Activated CD8-positive, alpha-beta memory T cell treated with anti-CD3 and anti-CD28 coated beads for 36 hours (primary cell): ENCODE measurements around the gene TBPL2. TPM values are rescaled to one million over a fixed set of nuclear protein-coding genes. Genes with fewer than 3 reads are reported as not detected.

ENCODE experiments used
- CTCF ChIA-PET: fragments of 350-600 bp; sonication (Branson Sonifier 250); formaldehyde crosslinking; loops from one replicate; lab custom pipeline; 2021; ENCODE audit warnings: antibody characterized with exemption; lab: Charles Lee
- POLR2A ChIA-PET: fragments of 350-600 bp; sonication (Branson Sonifier 250); formaldehyde crosslinking; loops from one replicate; lab custom pipeline; 2021; ENCODE audit warnings: antibody characterized with exemption; lab: Charles Lee
- total RNA-seq, 2 experiments: library from RNA; stranded (reverse); gene quantifications; one replicate each; pipeline ENCODE4 v1.2.3, GENCODE V29; 2021

TBPL2 gene
- total RNA-seq, 2 experiments from 2014 or later, result not detected

DNA sequence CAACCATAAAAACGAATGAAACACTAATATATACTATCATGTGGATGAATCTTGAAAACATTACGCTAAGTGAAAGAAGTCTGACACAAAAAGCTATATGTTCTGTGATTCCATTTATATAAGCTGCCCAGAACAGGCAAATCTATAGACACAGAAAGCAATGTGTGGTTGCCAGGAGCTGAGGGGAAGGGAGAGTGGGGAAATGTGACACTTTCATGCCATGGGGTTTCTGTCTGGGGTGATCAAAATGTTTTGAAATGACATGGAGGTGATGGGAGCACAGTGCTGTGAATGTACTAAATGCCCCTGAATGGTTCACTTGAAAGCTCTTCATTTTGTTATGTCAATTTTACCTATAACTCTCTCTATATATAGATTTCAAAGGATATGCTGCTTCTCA, 58.9 kb downstream of the TBPL2 start:
- CTCF ChIA-PET, result interaction anchor here (0.6 kb wide), 1 partner anchor 40 kb away, joined by 3 read pairs; no protein-coding TSS in a partner anchor
- POLR2A ChIA-PET, result no interaction called here

DNA sequence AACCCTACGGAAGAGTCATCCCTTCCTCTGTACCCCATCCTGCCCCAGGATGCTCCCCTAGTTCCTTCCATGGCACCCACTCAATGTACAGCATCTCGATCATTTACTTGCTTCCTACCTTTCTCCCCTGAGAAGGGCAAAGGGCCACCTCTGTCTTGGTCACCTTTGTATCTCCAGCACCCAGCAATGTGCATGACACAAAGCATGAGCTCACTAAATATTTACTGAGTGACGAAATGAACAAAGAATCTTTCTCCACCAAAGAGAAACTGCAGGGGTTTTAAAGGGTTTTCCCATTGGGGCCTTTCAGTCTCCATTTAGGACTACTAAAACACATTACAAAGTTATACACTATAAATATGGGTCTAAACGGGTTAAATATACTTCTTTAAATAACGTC, 59.4 kb downstream of the TBPL2 start:
- CTCF ChIA-PET, result interaction anchor here (0.6 kb wide), 1 partner anchor 40 kb away, joined by 3 read pairs; no protein-coding TSS in a partner anchor
- POLR2A ChIA-PET, result no interaction called here

DNA sequence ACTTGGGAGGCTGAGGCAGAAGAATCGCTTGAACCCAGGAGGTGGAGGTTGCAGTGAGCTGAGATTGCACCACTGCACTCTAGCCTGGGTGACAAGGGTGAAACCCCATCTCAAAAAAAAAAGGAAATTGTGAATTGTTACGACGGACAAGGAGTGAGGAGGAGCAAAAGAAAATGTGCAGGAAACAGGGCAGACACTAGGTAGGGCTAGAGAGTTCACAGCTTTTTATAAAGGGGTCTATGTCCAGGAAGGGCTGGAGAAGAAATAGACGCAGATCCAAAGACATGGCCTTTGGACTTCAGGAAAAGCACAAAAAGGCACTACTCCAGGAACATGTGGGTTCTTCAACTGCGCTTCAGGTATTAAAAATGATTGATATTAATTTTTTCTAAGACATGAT, 63.2 kb downstream of the TBPL2 start:
- POLR2A ChIA-PET, result no interaction called here
- CTCF ChIA-PET, result no interaction called here

DNA sequence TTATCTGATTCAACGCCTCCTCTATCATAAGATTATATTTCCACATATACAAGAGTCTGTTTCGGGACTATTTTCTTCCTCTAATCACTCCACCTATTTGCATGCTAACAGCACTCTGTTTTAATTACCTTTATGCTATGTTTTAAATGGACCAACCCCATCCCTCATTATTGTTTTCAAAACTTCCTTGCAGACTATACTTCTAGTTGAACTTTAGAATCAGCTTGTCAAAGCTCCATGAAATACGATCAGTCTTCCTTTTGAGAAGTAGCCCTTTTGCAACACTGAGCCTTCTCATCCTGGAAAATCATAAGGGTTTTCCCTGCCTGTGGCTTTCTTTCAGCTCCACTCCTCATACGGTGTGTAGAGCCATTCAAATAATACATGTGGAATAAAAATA, 65.6 kb downstream of the TBPL2 start:
- POLR2A ChIA-PET, result interaction anchor here (1.3 to 2.1 kb wide), 2 partner anchors 37 to 104 kb away, joined by 3 to 5 read pairs; partner anchors contain the start of gene FBXO34
- CTCF ChIA-PET, result interaction anchor here (0.5 to 1.8 kb wide), 4 partner anchors 11 to 73 kb away, joined by 4 to 9 read pairs (median 4); no protein-coding TSS in a partner anchor

DNA sequence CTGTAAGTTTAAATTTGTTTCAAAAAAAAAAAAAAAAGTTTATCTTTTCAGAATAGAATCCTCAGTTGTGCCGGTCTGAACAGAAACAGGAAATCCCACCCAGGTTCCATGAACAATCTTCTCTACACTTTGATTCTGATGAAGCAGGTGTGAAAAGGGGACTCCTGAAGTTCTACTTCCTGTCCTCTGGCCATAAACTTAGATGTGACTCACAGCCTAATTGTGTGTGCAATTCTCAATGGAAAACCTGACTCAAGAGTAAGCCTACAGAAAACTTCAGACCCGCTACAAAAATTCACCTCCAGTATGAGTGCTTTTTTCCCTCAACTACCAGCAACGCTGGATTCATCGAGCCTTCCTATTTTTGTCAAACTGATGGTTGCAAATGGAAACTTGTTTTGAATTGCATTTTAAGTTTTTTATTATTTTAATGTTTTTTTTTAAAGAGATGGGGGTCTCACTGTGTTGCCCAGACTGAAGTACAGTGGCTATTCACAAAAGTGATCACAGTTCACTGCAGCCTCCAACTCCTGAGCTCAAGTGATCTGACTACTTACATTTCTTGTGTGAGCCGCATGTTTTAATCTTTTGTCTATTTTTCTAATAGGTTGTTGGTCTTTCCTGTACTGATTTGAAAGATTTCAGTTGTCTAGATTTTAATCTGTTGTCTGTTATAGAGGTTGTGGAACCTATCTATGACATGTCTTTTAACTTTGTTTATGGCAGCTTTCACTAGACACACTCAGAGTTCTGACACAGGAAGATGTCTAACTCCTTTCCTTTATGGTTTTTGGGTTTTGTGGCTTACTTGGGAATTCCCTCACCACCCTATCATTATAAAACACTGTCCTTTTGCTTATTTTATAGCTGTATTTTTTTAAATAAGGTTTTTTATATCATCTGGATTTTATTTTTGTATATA, 66.4 kb downstream of the TBPL2 start:
- POLR2A ChIA-PET, result interaction anchor here (1.3 to 2.1 kb wide), 2 partner anchors 36 to 103 kb away, joined by 3 to 5 read pairs; partner anchors contain the start of gene FBXO34
- CTCF ChIA-PET, result interaction anchor here (0.5 to 1.8 kb wide), 4 partner anchors 12 to 72 kb away, joined by 4 to 9 read pairs (median 4); no protein-coding TSS in a partner anchor

DNA sequence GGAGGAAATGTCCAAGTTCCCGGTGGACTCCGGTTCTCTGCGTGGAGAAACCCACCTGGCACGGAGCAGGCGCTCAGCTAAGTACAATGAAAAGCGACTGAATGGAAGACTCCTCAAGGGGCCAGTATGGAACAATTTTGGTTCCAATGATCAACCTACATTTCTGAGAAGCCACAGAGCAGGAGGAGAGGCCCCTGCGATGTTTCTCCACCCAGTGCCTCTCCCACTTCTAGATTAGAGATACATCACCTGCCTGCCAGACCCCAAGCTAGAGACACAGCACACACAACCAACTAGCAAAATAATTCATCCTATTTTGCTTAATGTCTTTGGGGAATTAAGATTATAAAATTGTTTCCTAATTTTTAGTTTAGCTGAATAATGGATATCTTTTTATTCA, 67.6 kb downstream of the TBPL2 start:
- ChIA-PET CTCF (interaction anchor here (0.7 to 1.2 kb wide), 3 partner anchors 9 to 19 kb away, joined by 3 to 4 read pairs (median 3); no protein-coding TSS in a partner anchor), POLR2A (interaction anchor here (2.1 kb wide), 1 partner anchor 35 kb away, joined by 5 read pairs; no protein-coding TSS in a partner anchor)

DNA sequence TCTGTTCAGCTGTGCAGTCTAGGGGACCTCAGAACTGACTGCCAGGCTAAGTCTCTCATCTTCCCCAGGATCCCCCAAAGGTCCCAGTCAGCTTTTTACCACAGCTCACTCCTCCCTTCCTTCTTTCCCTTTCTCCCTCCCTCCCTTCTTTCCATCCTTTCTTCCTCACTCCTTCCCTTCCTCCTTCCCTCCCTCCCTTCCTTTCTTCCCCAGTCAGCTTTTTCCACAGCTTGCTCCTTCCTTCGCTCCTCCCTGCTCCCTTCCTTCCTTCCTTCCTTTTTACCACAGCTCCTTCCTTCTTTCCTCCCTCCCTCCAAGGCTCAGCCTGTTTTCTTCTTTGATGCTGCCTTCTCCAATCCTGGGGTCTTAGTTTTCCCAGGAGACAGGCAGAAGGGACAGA, 68.0 kb downstream of the TBPL2 start:
- ChIA-PET POLR2A (interaction anchor here (0.5 to 0.6 kb wide), 2 partner anchors 97 to 179 kb away, joined by 3 to 4 read pairs; no protein-coding TSS in a partner anchor), CTCF (interaction anchor here (0.7 to 1.2 kb wide), 3 partner anchors 9 to 18 kb away, joined by 3 to 4 read pairs (median 3); no protein-coding TSS in a partner anchor)

DNA sequence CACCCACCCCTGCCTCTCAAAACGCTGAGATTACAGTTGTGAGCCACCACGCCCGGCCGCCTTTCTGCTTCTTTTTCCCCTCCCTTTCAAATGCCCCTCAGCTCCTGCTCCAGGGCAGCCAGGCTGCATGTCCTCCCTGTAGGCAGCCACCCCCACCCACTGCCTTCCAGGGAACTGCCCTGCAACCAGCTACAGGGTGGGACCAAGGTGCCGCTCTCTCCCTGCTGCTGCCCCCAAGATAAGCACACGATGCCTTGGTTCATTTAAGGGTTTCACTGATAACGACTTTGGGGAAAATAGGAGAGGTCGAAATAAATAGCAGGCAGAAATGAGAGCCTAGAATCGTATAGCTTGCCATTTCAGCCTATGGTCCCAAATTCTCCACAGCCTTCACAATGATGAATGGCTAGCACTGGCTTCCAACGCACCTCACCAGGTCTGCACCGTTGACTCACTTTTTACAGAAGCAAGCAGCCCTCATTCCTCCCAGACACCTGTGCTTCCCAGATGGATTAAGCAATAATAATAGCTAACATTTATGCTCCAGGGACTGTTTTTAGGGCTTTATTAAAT, 69.4 kb downstream of the TBPL2 start:
- CTCF ChIA-PET, result no interaction called here

DNA sequence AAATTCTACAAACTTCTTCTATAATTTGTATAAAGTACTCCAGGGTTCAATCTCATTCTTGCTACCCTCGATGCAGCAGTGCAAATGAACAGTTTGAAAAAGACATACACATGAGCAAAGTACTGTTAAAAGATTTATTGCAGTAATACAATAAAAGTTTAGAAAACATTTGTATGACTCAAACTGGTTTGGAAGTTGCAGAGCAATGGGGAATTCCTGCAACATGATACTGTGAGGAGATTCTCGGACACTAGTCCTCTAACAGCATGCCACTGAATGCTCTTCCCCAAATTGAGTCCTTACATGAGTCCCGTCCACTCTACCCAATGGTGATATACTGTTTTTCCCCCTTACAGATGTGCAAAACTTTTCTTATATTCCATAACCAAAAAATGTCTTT, 74.1 kb downstream of the TBPL2 start:
- ChIA-PET CTCF (no interaction called here), POLR2A (no interaction called here)

More for the DNA sequence above, 69.4 kb downstream of the TBPL2 start:
- POLR2A ChIA-PET, result no interaction called here

Other genes with a start within 250 kb of the TBPL2 start
- 10 to 100 TPM; 46.2 to 46.6 TPM for gene DLGAP5, start 249.0 kb downstream of the TBPL2 start, total RNA-seq
- gene FBXO34, start 169.2 kb downstream of the TBPL2 start, total RNA-seq, result 10 to 100 TPM; 15.9 to 17.3 TPM
- gene ATG14, start 28.8 kb downstream of the TBPL2 start, total RNA-seq, result 1 to 10 TPM; 6.7 to 6.8 TPM
- 100 to 1,000 TPM; 139 to 142 TPM for gene KTN1, start 139.6 kb upstream of the TBPL2 start, total RNA-seq